ENCODE measurements around the gene GALP. TPM values are rescaled to one million over a fixed set of nuclear protein-coding genes. Genes with fewer than 3 reads are reported as not detected.

Gene GALP
- total RNA-seq, 2 donors from 2014 or later: not detected

DNA sequence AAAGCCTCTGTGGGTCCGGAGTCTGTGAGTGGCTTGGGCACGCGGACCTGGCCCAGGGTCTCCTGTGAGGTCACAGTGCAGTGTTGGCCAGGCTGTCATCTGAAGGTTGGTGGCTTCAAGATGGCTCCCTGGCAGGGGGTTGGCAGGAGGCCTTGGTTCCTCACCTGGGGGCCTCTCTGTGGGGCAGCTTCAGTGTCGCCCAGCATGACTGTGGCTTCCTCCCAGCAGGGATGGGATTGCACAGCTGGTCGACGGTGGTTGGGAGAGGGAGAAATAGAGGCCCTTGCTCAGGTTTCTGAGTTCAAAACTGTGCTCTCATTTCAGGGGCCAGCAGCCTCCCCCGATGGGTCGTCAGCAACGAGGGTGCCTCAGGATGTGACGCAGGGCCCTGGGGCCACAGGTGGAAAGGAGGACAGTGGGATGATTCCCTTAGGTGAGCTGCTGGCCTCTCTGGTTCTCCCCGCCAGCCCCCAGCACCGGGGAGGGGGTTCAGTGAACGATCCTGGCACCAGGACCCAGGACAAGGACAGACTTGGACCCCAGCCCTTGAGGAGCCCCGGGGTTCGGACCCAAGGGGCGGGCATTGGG, 17.5 kb upstream of the GALP start:
- H3K4me3 ChIP-seq: no peak overlapping the region
- no peak for DNase-seq (ENCODE audit: low spot score)
- H3K36me3 ChIP-seq: peaks cover 32% of the 10 kb centered on the region
- H3K4me1 ChIP-seq: peaks cover 0 to under 1% of the 10 kb centered on the region in 2 donors
- H3K27me3 ChIP-seq: no peaks in the 10 kb centered on the region
- no peaks in the 10 kb centered on the region for H3K9me3 ChIP-seq
- no peak overlapping the region for H3K27ac ChIP-seq
- TF ChIP-seq, protein P1, sequence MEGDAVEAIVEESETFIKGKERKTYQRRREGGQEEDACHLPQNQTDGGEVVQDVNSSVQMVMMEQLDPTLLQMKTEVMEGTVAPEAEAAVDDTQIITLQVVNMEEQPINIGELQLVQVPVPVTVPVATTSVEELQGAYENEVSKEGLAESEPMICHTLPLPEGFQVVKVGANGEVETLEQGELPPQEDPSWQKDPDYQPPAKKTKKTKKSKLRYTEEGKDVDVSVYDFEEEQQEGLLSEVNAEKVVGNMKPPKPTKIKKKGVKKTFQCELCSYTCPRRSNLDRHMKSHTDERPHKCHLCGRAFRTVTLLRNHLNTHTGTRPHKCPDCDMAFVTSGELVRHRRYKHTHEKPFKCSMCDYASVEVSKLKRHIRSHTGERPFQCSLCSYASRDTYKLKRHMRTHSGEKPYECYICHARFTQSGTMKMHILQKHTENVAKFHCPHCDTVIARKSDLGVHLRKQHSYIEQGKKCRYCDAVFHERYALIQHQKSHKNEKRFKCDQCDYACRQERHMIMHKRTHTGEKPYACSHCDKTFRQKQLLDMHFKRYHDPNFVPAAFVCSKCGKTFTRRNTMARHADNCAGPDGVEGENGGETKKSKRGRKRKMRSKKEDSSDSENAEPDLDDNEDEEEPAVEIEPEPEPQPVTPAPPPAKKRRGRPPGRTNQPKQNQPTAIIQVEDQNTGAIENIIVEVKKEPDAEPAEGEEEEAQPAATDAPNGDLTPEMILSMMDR (IDR thresholded peaks at IDR 0.05): no peak

DNA sequence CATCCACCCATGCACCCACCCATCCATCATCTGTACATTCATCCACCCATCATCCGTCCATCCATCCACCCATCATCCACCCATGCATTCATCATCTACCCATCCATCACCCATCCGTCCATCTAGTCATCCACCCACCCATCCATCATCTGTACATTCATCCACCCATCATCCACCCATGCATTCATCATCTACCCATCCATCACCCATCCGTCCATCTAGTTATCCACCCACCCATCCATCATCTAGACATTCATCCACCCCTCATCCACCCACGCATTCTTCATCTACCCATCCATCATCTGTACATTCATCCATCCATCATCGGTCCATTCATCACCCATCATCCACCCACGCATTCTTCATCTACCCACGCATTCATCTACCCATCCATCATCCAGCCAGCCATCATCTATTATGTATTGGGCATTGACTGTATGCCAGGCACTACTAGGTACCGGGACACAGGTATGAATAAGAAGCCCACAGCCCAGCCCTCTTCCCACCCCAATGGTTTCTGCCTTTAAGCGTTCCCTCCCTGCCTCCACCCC, 16.7 kb upstream of the GALP start:
- no peaks in the 10 kb centered on the region for H3K9me3 ChIP-seq

DNA sequence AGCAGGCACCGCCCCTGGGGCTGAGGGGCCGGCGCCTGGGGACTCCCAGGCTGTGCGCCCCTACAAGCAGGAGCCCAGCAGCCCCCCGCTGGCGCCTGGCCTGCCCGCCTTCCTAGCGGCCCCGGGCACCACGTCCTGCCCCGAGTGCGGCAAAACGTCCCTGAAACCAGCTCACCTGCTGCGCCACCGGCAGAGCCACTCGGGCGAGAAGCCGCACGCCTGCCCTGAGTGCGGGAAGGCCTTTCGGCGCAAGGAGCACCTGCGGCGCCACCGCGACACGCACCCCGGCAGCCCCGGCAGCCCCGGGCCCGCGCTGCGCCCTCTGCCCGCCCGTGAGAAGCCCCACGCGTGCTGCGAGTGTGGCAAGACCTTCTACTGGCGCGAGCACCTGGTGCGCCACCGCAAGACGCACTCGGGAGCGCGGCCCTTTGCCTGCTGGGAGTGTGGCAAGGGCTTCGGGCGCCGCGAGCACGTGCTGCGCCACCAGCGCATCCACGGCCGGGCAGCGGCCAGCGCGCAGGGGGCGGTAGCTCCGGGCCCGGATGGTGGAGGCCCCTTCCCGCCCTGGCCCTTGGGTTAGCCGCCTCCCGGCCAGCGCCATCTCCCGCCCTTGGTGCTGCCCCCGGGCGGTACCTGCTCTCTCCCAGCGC, 16.1 kb upstream of the GALP start:
- no peaks in the 10 kb centered on the region for H3K9me3 ChIP-seq
- no peaks in the 10 kb centered on the region for H3K4me1 ChIP-seq
- H3K4me3 ChIP-seq: no peak overlapping the region
- H3K27me3 ChIP-seq: no peaks in the 10 kb centered on the region
- no peak overlapping the region for H3K27ac ChIP-seq
- TF ChIP-seq, protein P1 (IDR thresholded peaks at IDR 0.05): no peak
- DNase-seq (ENCODE audit: low spot score): no peak
- H3K36me3 ChIP-seq: peaks cover 23% of the 10 kb centered on the region

More for the DNA sequence above, 16.7 kb upstream of the GALP start:
- Histone ChIP-seq H3K27me3 (no peaks in the 10 kb centered on the region), H3K4me1 (no peaks in the 10 kb centered on the region), H3K4me3 (no peak overlapping the region), H3K27ac (no peak overlapping the region), H3K36me3 (peaks cover 30% of the 10 kb centered on the region)
- no peak for DNase-seq (ENCODE audit: low spot score)
- TF ChIP-seq, protein P1 (IDR thresholded peaks at IDR 0.05): no peak

DNA sequence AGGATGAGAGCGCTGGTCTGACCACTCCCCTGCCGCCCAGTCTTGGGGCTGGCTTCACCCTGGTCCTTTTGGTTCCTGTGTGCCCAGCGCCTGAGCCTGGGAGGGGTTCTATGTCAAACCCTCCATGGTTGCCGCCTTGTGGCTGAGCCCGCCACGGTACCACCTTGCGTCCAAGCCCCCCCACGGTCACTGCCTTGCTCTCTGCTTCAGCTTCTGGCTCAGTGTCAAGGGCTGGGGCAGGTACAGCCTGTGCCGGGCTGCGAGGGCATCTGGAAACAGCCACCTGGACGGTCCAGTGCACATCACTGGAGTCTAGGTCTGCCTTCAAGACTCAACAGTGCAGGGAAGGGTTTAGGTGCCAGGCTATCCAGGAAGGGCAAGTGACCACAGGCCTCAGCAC, 14.3 kb upstream of the GALP start:
- no peaks in the 10 kb centered on the region for H3K9me3 ChIP-seq
- H3K4me3 ChIP-seq: no peak overlapping the region
- no peaks in the 10 kb centered on the region for H3K27me3 ChIP-seq
- no peak for DNase-seq (ENCODE audit: low spot score)
- H3K27ac ChIP-seq: no peak overlapping the region
- TF ChIP-seq, protein P1 (IDR thresholded peaks at IDR 0.05): no peak
- no peaks in the 10 kb centered on the region for H3K4me1 ChIP-seq
- peaks cover 22% of the 10 kb centered on the region for H3K36me3 ChIP-seq

DNA sequence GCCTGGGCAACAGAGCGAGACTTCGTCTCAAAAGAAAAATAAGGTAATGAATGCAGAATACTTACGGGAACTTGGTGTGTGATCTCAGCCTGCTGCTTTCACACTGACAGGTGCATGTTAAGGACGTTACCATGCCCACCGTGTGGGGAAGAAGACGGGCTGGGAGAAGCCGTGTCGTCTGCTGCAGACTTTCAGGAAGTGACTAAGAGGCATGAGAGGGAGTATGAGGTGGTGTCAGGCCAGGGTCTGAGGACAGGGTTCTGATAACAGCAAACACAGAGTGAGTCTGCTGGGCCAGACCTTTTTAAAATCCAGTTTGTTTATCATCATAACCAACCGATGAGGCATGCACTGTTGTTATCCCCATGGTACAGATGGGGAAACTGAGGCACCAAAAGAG, 13.6 kb upstream of the GALP start:
- no peaks in the 10 kb centered on the region for H3K9me3 ChIP-seq

More for the DNA sequence above, 13.6 kb upstream of the GALP start:
- Histone ChIP-seq H3K27me3 (no peaks in the 10 kb centered on the region), H3K4me3 (no peak overlapping the region), H3K27ac (no peak overlapping the region), H3K4me1 (no peaks in the 10 kb centered on the region), H3K36me3 (peaks cover 22% of the 10 kb centered on the region)
- DNase-seq (ENCODE audit: low spot score): no peak
- TF ChIP-seq, protein P1 (IDR thresholded peaks at IDR 0.05): no peak

Measured in right atrium auricular region (tissue), 2 donors.